Body of pancreas (tissue), 4 donors: ENCODE measurements around the gene ATPAF2.

Experiments used
- POLR2A ChIP-seq, 3 donors: fragments of 450-650 bp; IDR thresholded peaks; one replicate each; pipeline ENCODE4 v1.6.1; 2016; ENCODE audit warnings: antibody characterized with exemption in 3 of 3, mild to moderate bottlenecking in 2 of 3
- TF ChIP-seq, protein P1 (sequence below), 7 experiments: fragments of 450-650 bp in 4 of 7; fragments of 200-600 bp in 3 of 7; sonication (generic) in 3 of 7; IDR thresholded peaks; one replicate each; pipeline ENCODE4 v1.5.1; 2016 to 2019; ENCODE audit warnings: antibody characterized with exemption in 7 of 7

DNA sequence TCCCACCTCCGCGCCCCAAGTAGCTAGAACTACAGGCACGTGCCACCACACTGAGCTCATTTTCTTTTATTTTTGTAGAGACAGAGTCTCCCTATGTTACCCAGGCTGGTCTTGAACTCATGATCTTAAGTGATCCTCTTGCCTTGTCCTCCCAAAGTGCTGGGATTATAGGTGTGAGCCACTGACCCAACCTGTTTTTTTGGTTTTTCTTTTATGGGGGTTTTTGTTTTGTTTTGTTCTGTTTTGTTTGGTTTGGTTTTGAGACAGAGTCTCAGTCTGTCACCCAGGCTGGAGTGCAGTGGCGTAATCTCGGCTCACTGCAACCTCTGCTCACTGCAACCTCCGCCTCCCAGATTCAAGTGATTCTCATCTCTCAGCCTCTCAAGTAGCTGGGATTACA, 16.6 kb upstream of the ATPAF2 start:
- TF ChIP-seq, protein P1, sequence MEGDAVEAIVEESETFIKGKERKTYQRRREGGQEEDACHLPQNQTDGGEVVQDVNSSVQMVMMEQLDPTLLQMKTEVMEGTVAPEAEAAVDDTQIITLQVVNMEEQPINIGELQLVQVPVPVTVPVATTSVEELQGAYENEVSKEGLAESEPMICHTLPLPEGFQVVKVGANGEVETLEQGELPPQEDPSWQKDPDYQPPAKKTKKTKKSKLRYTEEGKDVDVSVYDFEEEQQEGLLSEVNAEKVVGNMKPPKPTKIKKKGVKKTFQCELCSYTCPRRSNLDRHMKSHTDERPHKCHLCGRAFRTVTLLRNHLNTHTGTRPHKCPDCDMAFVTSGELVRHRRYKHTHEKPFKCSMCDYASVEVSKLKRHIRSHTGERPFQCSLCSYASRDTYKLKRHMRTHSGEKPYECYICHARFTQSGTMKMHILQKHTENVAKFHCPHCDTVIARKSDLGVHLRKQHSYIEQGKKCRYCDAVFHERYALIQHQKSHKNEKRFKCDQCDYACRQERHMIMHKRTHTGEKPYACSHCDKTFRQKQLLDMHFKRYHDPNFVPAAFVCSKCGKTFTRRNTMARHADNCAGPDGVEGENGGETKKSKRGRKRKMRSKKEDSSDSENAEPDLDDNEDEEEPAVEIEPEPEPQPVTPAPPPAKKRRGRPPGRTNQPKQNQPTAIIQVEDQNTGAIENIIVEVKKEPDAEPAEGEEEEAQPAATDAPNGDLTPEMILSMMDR (IDR thresholded peaks at IDR 0.05), result no peak
- TF ChIP-seq POLR2A (IDR thresholded peaks at IDR 0.05), result no peak
